Measurements from ENCODE around the gene AUTS2. TPM values are rescaled to one million over a fixed set of nuclear protein-coding genes. Genes with fewer than 3 reads are reported as not detected.

AUTS2 gene
- total RNA-seq, 4 donors from 2014 or later: 14.9 to 27.2 (median 17.5) TPM

DNA sequence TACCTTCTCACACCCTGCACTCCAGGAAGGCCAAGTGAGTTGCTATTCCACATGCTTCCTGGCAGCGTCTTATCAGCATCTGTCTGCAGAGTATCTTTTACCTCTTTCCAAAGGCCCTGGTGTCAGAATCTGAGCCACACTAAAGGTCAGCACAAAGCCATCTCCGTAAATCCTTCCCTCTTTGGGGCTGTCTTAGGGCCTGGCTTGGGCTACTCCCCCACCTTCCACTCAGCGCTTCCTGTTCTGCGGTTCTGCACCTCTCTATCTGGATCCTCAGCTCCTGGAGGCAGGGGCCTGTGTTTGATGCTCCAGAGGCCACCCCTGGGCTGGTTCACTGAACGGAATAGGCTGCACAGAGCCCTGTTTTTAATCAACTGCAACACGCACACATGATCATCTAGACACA is 1198.8 kb downstream of the AUTS2 start:
- WGBS, 2 donors: 60 to 68% methylated on average over 6 of the region's 6 CpGs
- H3K36me3 ChIP-seq: no peaks in the 10 kb centered on the region
- no peak overlapping the region for H3K4me3 ChIP-seq (replicated peaks in 1 of 3)
- TF ChIP-seq POLR2A (IDR thresholded peaks at IDR 0.05) (no peak), CTCF (IDR thresholded peaks at IDR 0.05) (no peak)
- no peak for DNase-seq
- no peaks in the 10 kb centered on the region for H3K4me1 ChIP-seq
- H3K27ac ChIP-seq: no peak overlapping the region
- no peaks in the 10 kb centered on the region for H3K27me3 ChIP-seq
- intact Hi-C loops (cut with DNase I): no loop called here
- H3K9me3 ChIP-seq: no peaks in the 10 kb centered on the region

DNA sequence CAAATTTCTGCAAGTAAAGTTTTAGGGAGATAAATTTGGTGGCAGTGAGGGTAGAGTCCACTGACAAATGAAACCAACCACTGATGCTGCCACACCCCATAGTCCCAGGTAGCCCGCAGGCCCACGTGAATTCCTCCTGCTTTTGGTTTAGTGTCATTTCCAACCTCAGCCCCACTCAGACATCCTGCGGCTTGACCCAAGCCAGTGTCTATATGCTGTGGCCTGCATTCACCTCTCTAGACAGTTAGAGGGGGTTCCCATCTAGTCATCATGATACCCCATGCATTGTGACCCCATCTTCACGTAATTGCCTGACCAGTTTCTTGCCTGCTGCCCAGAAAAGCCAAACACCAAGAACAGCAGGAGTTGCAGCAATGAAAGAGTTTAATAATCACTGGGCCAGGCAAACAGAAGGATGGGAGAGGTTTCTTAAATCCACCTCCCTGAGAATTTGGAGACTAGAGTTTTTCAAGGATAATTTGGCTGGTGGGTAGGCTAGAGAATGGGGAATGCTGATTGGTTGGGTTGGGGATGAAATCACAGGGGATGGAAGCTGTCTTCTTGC is 1201.6 kb downstream of the AUTS2 start:
- H3K4me3 ChIP-seq (replicated peaks in 1 of 3): no peak overlapping the region
- no peak overlapping the region for H3K27ac ChIP-seq
- H3K4me1 ChIP-seq: peaks cover 0 to under 1% of the 10 kb centered on the region in 2 donors
- TF ChIP-seq POLR2A (IDR thresholded peaks at IDR 0.05) (no peak), CTCF (IDR thresholded peaks at IDR 0.05) (no peak)
- no peak for DNase-seq
- H3K36me3 ChIP-seq: no peaks in the 10 kb centered on the region
- no peaks in the 10 kb centered on the region for H3K9me3 ChIP-seq
- H3K27me3 ChIP-seq: no peaks in the 10 kb centered on the region
- WGBS, 2 donors: 86 to 93% methylated on average over 4 of the region's 4 CpGs
- intact Hi-C loops (cut with DNase I): no loop called here

- no peak for TF ChIP-seq CTCF (IDR thresholded peaks at IDR 0.05)
- no peak for TF ChIP-seq POLR2A (IDR thresholded peaks at IDR 0.05)
- intact Hi-C loops (cut with DNase I): no loop called here
- no peak overlapping the region for H3K27ac ChIP-seq
- peaks cover 0 to 6% of the 10 kb centered on the region in 2 donors for H3K4me1 ChIP-seq
- no peaks in the 10 kb centered on the region for H3K9me3 ChIP-seq
- DNase-seq: no peak
- 42 to 46% methylated on average over 7 of the region's 7 CpGs for WGBS, 2 donors
- H3K36me3 ChIP-seq: no peaks in the 10 kb centered on the region
- no peak overlapping the region for H3K4me3 ChIP-seq (replicated peaks in 1 of 3)
- no peaks in the 10 kb centered on the region for H3K27me3 ChIP-seq
Measured at GRCh38 chr7:70805360-70805759, 1207.1 kb downstream of the AUTS2 start.

GRCh38 chr7:70807650-70808049 is 1209.4 kb downstream of the AUTS2 start:
- Histone ChIP-seq H3K27me3 (no peaks in the 10 kb centered on the region), H3K4me3 (replicated peaks in 1 of 3) (no peak overlapping the region), H3K4me1 (peaks cover 0 to 6% of the 10 kb centered on the region in 2 donors), H3K36me3 (no peaks in the 10 kb centered on the region), H3K27ac (no peak overlapping the region), H3K9me3 (no peaks in the 10 kb centered on the region)
- DNase-seq: no peak
- intact Hi-C loops (cut with DNase I): no loop called here
- TF ChIP-seq POLR2A (IDR thresholded peaks at IDR 0.05): no peak
- TF ChIP-seq CTCF (IDR thresholded peaks at IDR 0.05): no peak
- WGBS, 2 donors: 86% methylated on average over 11 of the region's 11 CpGs

GRCh38 chr7:70808876-70809275 is 1210.6 kb downstream of the AUTS2 start:
- 48 to 54% methylated on average over 6 of the region's 6 CpGs for WGBS, 2 donors
- Histone ChIP-seq H3K4me3 (replicated peaks in 1 of 3) (no peak overlapping the region), H3K27me3 (no peaks in the 10 kb centered on the region), H3K27ac (no peak overlapping the region), H3K9me3 (no peaks in the 10 kb centered on the region), H3K36me3 (no peaks in the 10 kb centered on the region), H3K4me1 (peaks cover 0 to 6% of the 10 kb centered on the region in 2 donors)
- no peak for DNase-seq
- intact Hi-C loops (cut with DNase I): no loop called here
- TF ChIP-seq CTCF (IDR thresholded peaks at IDR 0.05) (no peak), POLR2A (IDR thresholded peaks at IDR 0.05) (no peak)

Data from thyroid gland (tissue), 4 donors.